ENCODE results near the gene FCRLB.

The FCRLB gene

DNA sequence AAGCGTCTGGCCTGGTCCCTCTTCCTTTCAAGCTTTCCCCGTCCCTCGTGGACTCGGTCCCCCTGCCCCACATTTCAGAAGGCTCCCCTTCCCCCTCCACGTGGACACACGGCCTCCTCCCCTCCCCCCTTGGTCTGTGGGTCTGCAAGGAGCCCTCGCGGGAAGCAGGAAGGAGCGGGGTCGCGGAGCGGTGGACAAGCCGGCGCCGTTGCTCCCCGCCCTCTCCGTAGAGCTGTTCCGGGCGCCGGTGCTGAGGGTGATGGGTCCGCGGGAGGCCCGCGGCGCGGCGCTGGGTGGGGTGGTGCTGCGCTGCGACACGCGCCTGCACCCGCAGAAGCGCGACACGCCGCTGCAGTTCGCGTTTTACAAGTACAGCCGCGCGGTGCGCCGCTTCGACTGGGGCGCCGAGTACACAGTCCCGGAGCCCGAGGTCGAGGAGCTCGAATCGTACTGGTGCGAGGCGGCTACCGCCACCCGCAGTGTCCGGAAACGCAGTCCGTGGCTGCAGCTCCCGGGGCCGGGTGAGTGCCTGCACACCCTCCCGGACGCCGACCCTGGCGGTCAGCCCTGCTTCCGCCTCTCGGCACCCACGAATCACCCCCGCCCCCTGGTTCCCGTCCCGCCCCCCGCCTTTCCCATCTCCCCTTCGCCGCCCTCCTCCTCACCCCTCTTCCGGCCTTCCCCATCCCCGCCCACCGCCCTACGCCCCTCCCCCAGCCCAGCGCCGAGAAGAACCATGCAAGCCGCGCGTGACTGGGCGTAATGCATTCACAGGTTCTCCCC, 5.3 kb downstream of the FCRLB start (continued):
- TF ChIP-seq, protein P1, sequence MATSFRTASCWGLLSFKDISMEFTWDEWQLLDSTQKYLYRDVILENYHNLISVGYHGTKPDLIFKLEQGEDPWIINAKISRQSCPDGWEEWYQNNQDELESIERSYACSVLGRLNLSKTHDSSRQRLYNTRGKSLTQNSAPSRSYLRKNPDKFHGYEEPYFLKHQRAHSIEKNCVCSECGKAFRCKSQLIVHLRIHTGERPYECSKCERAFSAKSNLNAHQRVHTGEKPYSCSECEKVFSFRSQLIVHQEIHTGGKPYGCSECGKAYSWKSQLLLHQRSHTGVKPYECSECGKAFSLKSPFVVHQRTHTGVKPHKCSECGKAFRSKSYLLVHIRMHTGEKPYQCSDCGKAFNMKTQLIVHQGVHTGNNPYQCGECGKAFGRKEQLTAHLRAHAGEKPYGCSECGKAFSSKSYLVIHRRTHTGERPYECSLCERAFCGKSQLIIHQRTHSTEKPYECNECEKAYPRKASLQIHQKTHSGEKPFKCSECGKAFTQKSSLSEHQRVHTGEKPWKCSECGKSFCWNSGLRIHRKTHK (tag by site-specific recombination; IDR thresholded peaks at IDR 0.05) = no peak
- TF ChIP-seq GFI1B (tag by site-specific recombination; IDR thresholded peaks at IDR 0.05) = no peak
- TF ChIP-seq, protein P2, sequence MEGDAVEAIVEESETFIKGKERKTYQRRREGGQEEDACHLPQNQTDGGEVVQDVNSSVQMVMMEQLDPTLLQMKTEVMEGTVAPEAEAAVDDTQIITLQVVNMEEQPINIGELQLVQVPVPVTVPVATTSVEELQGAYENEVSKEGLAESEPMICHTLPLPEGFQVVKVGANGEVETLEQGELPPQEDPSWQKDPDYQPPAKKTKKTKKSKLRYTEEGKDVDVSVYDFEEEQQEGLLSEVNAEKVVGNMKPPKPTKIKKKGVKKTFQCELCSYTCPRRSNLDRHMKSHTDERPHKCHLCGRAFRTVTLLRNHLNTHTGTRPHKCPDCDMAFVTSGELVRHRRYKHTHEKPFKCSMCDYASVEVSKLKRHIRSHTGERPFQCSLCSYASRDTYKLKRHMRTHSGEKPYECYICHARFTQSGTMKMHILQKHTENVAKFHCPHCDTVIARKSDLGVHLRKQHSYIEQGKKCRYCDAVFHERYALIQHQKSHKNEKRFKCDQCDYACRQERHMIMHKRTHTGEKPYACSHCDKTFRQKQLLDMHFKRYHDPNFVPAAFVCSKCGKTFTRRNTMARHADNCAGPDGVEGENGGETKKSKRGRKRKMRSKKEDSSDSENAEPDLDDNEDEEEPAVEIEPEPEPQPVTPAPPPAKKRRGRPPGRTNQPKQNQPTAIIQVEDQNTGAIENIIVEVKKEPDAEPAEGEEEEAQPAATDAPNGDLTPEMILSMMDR (tag by site-specific recombination; IDR thresholded peaks at IDR 0.05) = peak; percentile 79
- TF ChIP-seq, protein P3, sequence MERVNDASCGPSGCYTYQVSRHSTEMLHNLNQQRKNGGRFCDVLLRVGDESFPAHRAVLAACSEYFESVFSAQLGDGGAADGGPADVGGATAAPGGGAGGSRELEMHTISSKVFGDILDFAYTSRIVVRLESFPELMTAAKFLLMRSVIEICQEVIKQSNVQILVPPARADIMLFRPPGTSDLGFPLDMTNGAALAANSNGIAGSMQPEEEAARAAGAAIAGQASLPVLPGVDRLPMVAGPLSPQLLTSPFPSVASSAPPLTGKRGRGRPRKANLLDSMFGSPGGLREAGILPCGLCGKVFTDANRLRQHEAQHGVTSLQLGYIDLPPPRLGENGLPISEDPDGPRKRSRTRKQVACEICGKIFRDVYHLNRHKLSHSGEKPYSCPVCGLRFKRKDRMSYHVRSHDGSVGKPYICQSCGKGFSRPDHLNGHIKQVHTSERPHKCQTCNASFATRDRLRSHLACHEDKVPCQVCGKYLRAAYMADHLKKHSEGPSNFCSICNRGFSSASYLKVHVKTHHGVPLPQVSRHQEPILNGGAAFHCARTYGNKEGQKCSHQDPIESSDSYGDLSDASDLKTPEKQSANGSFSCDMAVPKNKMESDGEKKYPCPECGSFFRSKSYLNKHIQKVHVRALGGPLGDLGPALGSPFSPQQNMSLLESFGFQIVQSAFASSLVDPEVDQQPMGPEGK (tag by site-specific recombination; IDR thresholded peaks at IDR 0.05) = 0 out of 2 replicates have a peak, but pooled peaks have one; percentile 54
- no peak for TF ChIP-seq ZNF433 (tag by site-specific recombination; IDR thresholded peaks at IDR 0.05; ENCODE audit: low read depth)
- TF ChIP-seq, protein P4, sequence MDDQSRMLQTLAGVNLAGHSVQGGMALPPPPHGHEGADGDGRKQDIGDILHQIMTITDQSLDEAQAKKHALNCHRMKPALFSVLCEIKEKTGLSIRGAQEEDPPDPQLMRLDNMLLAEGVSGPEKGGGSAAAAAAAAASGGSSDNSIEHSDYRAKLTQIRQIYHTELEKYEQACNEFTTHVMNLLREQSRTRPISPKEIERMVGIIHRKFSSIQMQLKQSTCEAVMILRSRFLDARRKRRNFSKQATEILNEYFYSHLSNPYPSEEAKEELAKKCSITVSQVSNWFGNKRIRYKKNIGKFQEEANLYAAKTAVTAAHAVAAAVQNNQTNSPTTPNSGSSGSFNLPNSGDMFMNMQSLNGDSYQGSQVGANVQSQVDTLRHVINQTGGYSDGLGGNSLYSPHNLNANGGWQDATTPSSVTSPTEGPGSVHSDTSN (CRISPR knock-in tag; IDR thresholded peaks at IDR 0.05) = peak; percentile 64; the same call in 1 of the 2 replicates
- no peak for TF ChIP-seq ZNF558 (tag by site-specific recombination; IDR thresholded peaks at IDR 0.05)
- TF ChIP-seq RBAK (tag by site-specific recombination; IDR thresholded peaks at IDR 0.05) = no peak
- TF ChIP-seq GLIS2 (tag by site-specific recombination; IDR thresholded peaks at IDR 0.05) = peak; percentile 94
- TF ChIP-seq, protein P5, sequence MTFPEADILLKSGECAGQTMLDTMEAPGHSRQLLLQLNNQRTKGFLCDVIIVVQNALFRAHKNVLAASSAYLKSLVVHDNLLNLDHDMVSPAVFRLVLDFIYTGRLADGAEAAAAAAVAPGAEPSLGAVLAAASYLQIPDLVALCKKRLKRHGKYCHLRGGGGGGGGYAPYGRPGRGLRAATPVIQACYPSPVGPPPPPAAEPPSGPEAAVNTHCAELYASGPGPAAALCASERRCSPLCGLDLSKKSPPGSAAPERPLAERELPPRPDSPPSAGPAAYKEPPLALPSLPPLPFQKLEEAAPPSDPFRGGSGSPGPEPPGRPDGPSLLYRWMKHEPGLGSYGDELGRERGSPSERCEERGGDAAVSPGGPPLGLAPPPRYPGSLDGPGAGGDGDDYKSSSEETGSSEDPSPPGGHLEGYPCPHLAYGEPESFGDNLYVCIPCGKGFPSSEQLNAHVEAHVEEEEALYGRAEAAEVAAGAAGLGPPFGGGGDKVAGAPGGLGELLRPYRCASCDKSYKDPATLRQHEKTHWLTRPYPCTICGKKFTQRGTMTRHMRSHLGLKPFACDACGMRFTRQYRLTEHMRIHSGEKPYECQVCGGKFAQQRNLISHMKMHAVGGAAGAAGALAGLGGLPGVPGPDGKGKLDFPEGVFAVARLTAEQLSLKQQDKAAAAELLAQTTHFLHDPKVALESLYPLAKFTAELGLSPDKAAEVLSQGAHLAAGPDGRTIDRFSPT (tag by site-specific recombination; IDR thresholded peaks at IDR 0.05) = 0 out of 2 replicates have a peak, but pooled peaks have one; percentile 22
- 0 out of 2 replicates have a peak, but pooled peaks have one; percentile 13 for TF ChIP-seq ZFP69B (tag by site-specific recombination; IDR thresholded peaks at IDR 0.05)
- TF ChIP-seq, protein P6, sequence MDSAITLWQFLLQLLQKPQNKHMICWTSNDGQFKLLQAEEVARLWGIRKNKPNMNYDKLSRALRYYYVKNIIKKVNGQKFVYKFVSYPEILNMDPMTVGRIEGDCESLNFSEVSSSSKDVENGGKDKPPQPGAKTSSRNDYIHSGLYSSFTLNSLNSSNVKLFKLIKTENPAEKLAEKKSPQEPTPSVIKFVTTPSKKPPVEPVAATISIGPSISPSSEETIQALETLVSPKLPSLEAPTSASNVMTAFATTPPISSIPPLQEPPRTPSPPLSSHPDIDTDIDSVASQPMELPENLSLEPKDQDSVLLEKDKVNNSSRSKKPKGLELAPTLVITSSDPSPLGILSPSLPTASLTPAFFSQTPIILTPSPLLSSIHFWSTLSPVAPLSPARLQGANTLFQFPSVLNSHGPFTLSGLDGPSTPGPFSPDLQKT (IDR thresholded peaks at IDR 0.05; ENCODE audit: borderline replicate concordance, low read depth, low read length) = no peak
- no peak for TF ChIP-seq ZNF169 (tag by site-specific recombination; IDR thresholded peaks at IDR 0.05)
- TF ChIP-seq, protein P7, sequence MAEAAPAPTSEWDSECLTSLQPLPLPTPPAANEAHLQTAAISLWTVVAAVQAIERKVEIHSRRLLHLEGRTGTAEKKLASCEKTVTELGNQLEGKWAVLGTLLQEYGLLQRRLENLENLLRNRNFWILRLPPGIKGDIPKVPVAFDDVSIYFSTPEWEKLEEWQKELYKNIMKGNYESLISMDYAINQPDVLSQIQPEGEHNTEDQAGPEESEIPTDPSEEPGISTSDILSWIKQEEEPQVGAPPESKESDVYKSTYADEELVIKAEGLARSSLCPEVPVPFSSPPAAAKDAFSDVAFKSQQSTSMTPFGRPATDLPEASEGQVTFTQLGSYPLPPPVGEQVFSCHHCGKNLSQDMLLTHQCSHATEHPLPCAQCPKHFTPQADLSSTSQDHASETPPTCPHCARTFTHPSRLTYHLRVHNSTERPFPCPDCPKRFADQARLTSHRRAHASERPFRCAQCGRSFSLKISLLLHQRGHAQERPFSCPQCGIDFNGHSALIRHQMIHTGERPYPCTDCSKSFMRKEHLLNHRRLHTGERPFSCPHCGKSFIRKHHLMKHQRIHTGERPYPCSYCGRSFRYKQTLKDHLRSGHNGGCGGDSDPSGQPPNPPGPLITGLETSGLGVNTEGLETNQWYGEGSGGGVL (tag by site-specific recombination; IDR thresholded peaks at IDR 0.05) = no peak; the same call in 1 of the 2 replicates
- no peak for TF ChIP-seq ZNF133 (tag by site-specific recombination; IDR thresholded peaks at IDR 0.05)
- TF ChIP-seq ZNF155 (tag by site-specific recombination; IDR thresholded peaks at IDR 0.05) = no peak
- TF ChIP-seq, protein P8, sequence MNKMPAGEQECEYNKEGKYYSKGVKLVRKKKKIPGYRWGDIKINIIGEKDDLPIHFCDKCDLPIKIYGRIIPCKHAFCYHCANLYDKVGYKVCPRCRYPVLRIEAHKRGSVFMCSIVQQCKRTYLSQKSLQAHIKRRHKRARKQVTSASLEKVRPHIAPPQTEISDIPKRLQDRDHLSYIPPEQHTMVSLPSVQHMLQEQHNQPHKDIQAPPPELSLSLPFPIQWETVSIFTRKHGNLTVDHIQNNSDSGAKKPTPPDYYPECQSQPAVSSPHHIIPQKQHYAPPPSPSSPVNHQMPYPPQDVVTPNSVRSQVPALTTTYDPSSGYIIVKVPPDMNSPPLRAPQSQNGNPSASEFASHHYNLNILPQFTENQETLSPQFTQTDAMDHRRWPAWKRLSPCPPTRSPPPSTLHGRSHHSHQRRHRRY (tag by site-specific recombination; IDR thresholded peaks at IDR 0.05) = 0 out of 2 replicates have a peak, but pooled peaks have one; percentile 31
- no peak for TF ChIP-seq ZNF354C (tag by site-specific recombination; IDR thresholded peaks at IDR 0.05; ENCODE audit: borderline replicate concordance, low read depth)
- TF ChIP-seq ZBTB48 (tag by site-specific recombination; IDR thresholded peaks at IDR 0.05) = no peak
- peak; percentile 29; the same call in 1 of the 2 replicates for TF ChIP-seq ZSCAN30 (tag by site-specific recombination; IDR thresholded peaks at IDR 0.05)
- TF ChIP-seq ZNF701 (tag by site-specific recombination; IDR thresholded peaks at IDR 0.05) = no peak
- no peak for TF ChIP-seq ZNF184 (tag by site-specific recombination; IDR thresholded peaks at IDR 0.05)
- no peak; the same call in 1 of the 2 replicates for TF ChIP-seq ZNF324 (tag by site-specific recombination; IDR thresholded peaks at IDR 0.05)
- TF ChIP-seq, protein P9, sequence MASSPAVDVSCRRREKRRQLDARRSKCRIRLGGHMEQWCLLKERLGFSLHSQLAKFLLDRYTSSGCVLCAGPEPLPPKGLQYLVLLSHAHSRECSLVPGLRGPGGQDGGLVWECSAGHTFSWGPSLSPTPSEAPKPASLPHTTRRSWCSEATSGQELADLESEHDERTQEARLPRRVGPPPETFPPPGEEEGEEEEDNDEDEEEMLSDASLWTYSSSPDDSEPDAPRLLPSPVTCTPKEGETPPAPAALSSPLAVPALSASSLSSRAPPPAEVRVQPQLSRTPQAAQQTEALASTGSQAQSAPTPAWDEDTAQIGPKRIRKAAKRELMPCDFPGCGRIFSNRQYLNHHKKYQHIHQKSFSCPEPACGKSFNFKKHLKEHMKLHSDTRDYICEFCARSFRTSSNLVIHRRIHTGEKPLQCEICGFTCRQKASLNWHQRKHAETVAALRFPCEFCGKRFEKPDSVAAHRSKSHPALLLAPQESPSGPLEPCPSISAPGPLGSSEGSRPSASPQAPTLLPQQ (tag by site-specific recombination; IDR thresholded peaks at IDR 0.05) = 0 out of 2 replicates have a peak, but pooled peaks have one; percentile 44

Data from HEK293 (cell line).